Coronary artery (tissue), 2 donors: ENCODE results near the gene GNPTAB.

Experiments used
- DNase-seq: peaks from one replicate; pipeline ENCODE4 v3.0.0-alpha.2; 2017; ENCODE audit warnings: low spot score
- H3K27ac ChIP-seq, 2 donors: fragments of 200-600 bp; sonication (generic); one replicate each; pipeline ENCODE4 v1.5.1; 2016 to 2019
- H3K4me3 ChIP-seq: fragments of 200-600 bp; sonication (generic); 2 replicates; pipeline ENCODE4 v1.5.1; 2016; ENCODE audit warnings: mild to moderate bottlenecking, moderate library complexity
- TF ChIP-seq, protein P1 (sequence below): fragments of 200-600 bp; sonication (generic); IDR thresholded peaks from one replicate; pipeline ENCODE4 v1.5.1; 2019; ENCODE audit warnings: antibody characterized with exemption

The GNPTAB gene

GRCh38 chr12:101697197-101697929 lies 133.4 kb downstream of the GNPTAB start, which contains the start of gene CHPT1:
Gene CHPT1, plus strand, starts transcription at chr12:101697640. Its CDS starts 222 bp downstream, at chr12:101697862.
- Histone ChIP-seq H3K27ac (peak within 1 kb of the TSS; percentile 84 to 93), H3K4me3 (peak within 1 kb of the TSS; percentile 89)
- TF ChIP-seq, protein P1, sequence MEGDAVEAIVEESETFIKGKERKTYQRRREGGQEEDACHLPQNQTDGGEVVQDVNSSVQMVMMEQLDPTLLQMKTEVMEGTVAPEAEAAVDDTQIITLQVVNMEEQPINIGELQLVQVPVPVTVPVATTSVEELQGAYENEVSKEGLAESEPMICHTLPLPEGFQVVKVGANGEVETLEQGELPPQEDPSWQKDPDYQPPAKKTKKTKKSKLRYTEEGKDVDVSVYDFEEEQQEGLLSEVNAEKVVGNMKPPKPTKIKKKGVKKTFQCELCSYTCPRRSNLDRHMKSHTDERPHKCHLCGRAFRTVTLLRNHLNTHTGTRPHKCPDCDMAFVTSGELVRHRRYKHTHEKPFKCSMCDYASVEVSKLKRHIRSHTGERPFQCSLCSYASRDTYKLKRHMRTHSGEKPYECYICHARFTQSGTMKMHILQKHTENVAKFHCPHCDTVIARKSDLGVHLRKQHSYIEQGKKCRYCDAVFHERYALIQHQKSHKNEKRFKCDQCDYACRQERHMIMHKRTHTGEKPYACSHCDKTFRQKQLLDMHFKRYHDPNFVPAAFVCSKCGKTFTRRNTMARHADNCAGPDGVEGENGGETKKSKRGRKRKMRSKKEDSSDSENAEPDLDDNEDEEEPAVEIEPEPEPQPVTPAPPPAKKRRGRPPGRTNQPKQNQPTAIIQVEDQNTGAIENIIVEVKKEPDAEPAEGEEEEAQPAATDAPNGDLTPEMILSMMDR, result no peak
- DNase-seq, result peak; percentile 82

GRCh38 chr12:101696251-101697196 lies 134.2 kb downstream of the GNPTAB start:
- TF ChIP-seq, protein P1, result no peak
- H3K27ac ChIP-seq, result peak overlapping the region; percentile 84 to 93
- peak overlapping the region; percentile 89 for H3K4me3 ChIP-seq
- DNase-seq, result no peak

GRCh38 chr12:101695706-101696105 lies 135.1 kb downstream of the GNPTAB start:
- H3K27ac ChIP-seq, result no peak overlapping the region
- TF ChIP-seq, protein P1, result no peak
- DNase-seq, result no peak
- no peak overlapping the region for H3K4me3 ChIP-seq
